LNCaP clone FGC (cell line): Measurements from ENCODE around the gene ATF7IP2.
"Not testable (repeated sequence)": the region's sequence is repeated elsewhere in the genome, so short reads cannot be mapped to it uniquely, and the experiment has no call there.

ENCODE experiments used
- DNase-seq: peaks from one replicate; pipeline ENCODE4 v3.0.0-alpha.2; 2011; ENCODE audit warnings: low read depth
- H3K4me3 ChIP-seq: 2 replicates; pipeline ENCODE4 v1.5.1; 2011; ENCODE audit warnings: mild to moderate bottlenecking, low read depth, low read length, control low read depth
- CTCF ChIP-seq: IDR thresholded peaks from 2 replicates; pipeline ENCODE4 v1.5.1; 2012; ENCODE audit warnings: mild to moderate bottlenecking; ENCODE audit not compliant: control insufficient read depth, insufficient read depth; ENCODE audit errors: extremely low read depth

ATF7IP2 gene

DNA sequence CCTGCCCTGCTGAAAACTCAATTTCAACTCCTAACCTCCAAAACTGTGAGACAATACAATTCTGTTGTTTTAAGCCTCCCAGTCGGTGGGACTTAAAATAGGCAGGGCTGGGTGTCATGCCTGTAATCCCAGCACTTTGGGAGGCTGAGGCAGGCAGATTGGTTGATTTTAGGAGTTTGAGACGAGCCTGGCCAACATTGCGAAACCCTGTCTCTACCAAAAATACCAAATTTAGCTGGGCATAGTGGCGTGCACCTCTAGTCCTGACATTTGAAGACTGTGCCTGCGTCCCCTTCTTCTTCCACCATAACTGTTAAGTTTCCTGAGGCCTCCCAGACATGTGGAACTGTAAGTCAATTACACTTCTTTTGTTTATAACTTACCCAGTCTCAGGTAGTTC is 36.0 kb upstream of the ATF7IP2 start:
- TF ChIP-seq CTCF = no peak
- no peak for DNase-seq
- H3K4me3 ChIP-seq = no peak overlapping the region

DNA sequence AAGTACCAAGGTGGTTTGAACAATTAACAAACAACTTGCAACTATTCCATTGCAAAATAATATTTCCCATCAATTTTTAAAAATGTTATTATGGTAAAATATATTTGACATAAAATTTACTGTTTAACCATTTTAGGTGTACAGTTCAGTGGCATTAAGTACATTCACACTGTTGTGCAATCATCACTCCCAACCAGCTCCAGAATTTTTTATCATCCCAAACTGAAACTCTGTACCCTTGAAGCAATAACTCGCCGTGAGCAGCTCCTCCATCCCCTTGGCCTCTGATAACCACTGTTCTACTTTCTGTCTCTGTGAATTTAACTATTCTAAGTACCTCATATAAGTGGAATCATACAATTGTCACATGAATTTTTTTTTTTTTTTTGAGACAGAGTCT is 33.6 kb upstream of the ATF7IP2 start:
- no peak for TF ChIP-seq CTCF
- no peak for DNase-seq
- H3K4me3 ChIP-seq = no peak overlapping the region

- no peak for DNase-seq
- no peak for TF ChIP-seq CTCF
- no peak overlapping the region for H3K4me3 ChIP-seq
Observed at GRCh38 chr16:10355589-10355988, 30.3 kb upstream of the ATF7IP2 start.

GRCh38 chr16:10356870-10357842 is 28.7 kb upstream of the ATF7IP2 start:
- no peak overlapping the region for H3K4me3 ChIP-seq
- no peak for TF ChIP-seq CTCF
- DNase-seq = no peak

- not testable (repeated sequence) for DNase-seq, H3K4me3 ChIP-seq
Observed at GRCh38 chr16:10361747-10362076, 24.1 kb upstream of the ATF7IP2 start.

- DNase-seq = no peak
- H3K4me3 ChIP-seq = no peak overlapping the region
- no peak for TF ChIP-seq CTCF
Observed at GRCh38 chr16:10362077-10362863, 23.6 kb upstream of the ATF7IP2 start.

GRCh38 chr16:10362864-10363197 is 23.0 kb upstream of the ATF7IP2 start:
- not testable (repeated sequence) for DNase-seq, H3K4me3 ChIP-seq

DNA sequence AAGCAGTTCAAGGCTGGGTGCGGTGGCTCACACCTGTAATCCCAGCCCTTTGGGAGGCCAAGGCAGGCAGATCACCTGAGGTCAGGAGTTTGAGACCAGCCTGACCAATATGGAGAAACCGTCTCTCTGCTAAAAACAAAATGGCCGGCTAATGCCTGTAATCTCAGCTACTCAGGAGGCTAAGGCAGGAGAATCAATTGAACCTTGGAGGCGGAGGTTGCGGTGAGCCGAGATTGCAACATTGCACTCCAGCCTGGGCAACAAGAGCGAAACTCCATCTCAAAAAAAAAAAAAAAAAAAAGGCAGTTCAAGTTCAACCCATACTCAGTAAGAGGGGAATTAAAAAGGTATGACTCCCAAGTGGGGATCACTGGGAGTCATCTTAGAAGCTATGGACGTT is 19.2 kb upstream of the ATF7IP2 start:
- not testable (repeated sequence) for DNase-seq, H3K4me3 ChIP-seq
